B cell (primary cell): Measurements from ENCODE around the gene MEIKIN. TPM values are rescaled to one million over a fixed set of nuclear protein-coding genes. Genes with fewer than 3 reads are reported as not detected.

ENCODE experiments used
- ATAC-seq: fragments of 200-7000 bp; cut with Tn5 transposase; one replicate; pipeline ENCODE4 v1.10.0; 2021; ENCODE audit warnings: low read depth, mild to moderate bottlenecking, moderate number of reproducible peaks, moderate library complexity
- CTCF ChIA-PET: fragments of 350-600 bp; sonication (Branson Sonifier 250); formaldehyde crosslinking; loops from one replicate; lab custom pipeline; 2021; ENCODE audit warnings: antibody characterized with exemption, inconsistent platforms; lab: Charles Lee
- POLR2A ChIA-PET: fragments of 350-600 bp; sonication (Branson Sonifier 250); formaldehyde crosslinking; loops from one replicate; lab custom pipeline; 2021; ENCODE audit warnings: antibody characterized with exemption; lab: Charles Lee
- DNase-seq: peaks from one replicate; pipeline ENCODE4 v3.0.0; 2013
- H2AFZ ChIP-seq: 2 replicates; pipeline ENCODE4 v1.6.1; 2012; ENCODE audit warnings: mild to moderate bottlenecking, low read depth, low read length; ENCODE audit not compliant: insufficient read depth, poor library complexity, severe bottlenecking
- H3K27ac ChIP-seq, 2 donors: 1 replicate in 1 of 2; 2 replicates in 1 of 2; pipeline ENCODE4 v1.5.1; 2012 to 2013; ENCODE audit warnings: low read length in 2 of 2, mild to moderate bottlenecking in 2 of 2, moderate library complexity in 1 of 2
- H3K27me3 ChIP-seq, 4 experiments: fragments of 200-600 bp in 1 of 4; sonication (generic) in 1 of 4; replicated peaks in 1 of 4; 1 replicate in 2 of 4; 2 replicates in 2 of 4; pipeline versions ENCODE4 v1.6.1 to v1.7.0; 2013 to 2016; ENCODE audit warnings: low read length in 3 of 4, mild to moderate bottlenecking in 2 of 4, mixed read lengths in 1 of 4, moderate library complexity in 1 of 4; ENCODE audit not compliant: insufficient read depth in 4 of 4, control insufficient read depth in 3 of 4; ENCODE audit errors: control extremely low read depth in 1 of 4
- H3K36me3 ChIP-seq, 2 experiments: replicated peaks in 1 of 2; 1 replicate in 1 of 2; 2 replicates in 1 of 2; pipeline versions ENCODE4 v1.6.1 to v1.7.1; 2013; ENCODE audit warnings: low read length in 1 of 2; ENCODE audit not compliant: insufficient read depth in 2 of 2, control insufficient read depth in 1 of 2; ENCODE audit errors: control extremely low read depth in 1 of 2, extremely low read depth in 1 of 2
- H3K4me1 ChIP-seq, 2 donors: fragments of 200-600 bp in 1 of 2; sonication (generic) in 1 of 2; 1 replicate in 1 of 2; 2 replicates in 1 of 2; pipeline versions ENCODE4 v1.5.1 to v1.6.1; 2013 to 2017; ENCODE audit warnings: low read length in 2 of 2; ENCODE audit not compliant: control insufficient read depth in 2 of 2, insufficient read depth in 2 of 2
- H3K4me2 ChIP-seq: replicated peaks from 2 replicates; pipeline ENCODE3; 2012; ENCODE audit warnings: mild to moderate bottlenecking, low read depth, low read length; ENCODE audit not compliant: poor library complexity, severe bottlenecking
- H3K4me3 ChIP-seq, 5 experiments: fragments of 200-600 bp in 1 of 5; sonication (generic) in 1 of 5; 1 replicate in 3 of 5; 2 replicates in 2 of 5; pipeline versions ENCODE4 v1.5.1 to v1.7.0; 2011 to 2016; ENCODE audit warnings: low read length in 4 of 5, mild to moderate bottlenecking in 4 of 5, low read depth in 2 of 5, control low read depth in 1 of 5, moderate library complexity in 1 of 5; ENCODE audit not compliant: insufficient read depth in 1 of 5; ENCODE audit errors: control extremely low read depth in 1 of 5, extremely low read depth in 1 of 5
- H3K79me2 ChIP-seq: fragments of 200-600 bp; sonication (generic); one replicate; pipeline ENCODE4 v1.6.0; 2016; ENCODE audit warnings: low read length; ENCODE audit not compliant: control insufficient read depth, insufficient read depth
- H3K9ac ChIP-seq: fragments of 200-600 bp; sonication (generic); 2 replicates; pipeline ENCODE4 v1.6.1; 2017; ENCODE audit warnings: mild to moderate bottlenecking, low read length, moderate library complexity
- H3K9me3 ChIP-seq, 3 donors: one replicate each; pipeline versions ENCODE4 v1.6.1 to v1.7.1; 2013; ENCODE audit warnings: low read length in 2 of 3; ENCODE audit not compliant: control insufficient read depth in 2 of 3, insufficient read depth in 1 of 3; ENCODE audit errors: control extremely low read depth in 1 of 3
- H4K20me1 ChIP-seq: 2 replicates; pipeline ENCODE4 v1.6.0; 2012; ENCODE audit warnings: mild to moderate bottlenecking, low read length; ENCODE audit not compliant: insufficient read depth, control insufficient read depth, poor library complexity, severe bottlenecking
- H3K27ac Mint-ChIP-seq: one replicate; pipeline ENCODE4 v1.8.0; 2021; ENCODE audit warnings: mixed read lengths
- H3K27me3 Mint-ChIP-seq: one replicate; pipeline ENCODE4 v1.8.0; 2021; ENCODE audit warnings: mixed read lengths
- H3K4me1 Mint-ChIP-seq: one replicate; pipeline ENCODE4 v1.8.0; 2021; ENCODE audit warnings: mixed read lengths
- H3K4me3 Mint-ChIP-seq: one replicate; pipeline ENCODE4 v1.8.0; 2021; ENCODE audit warnings: mixed read lengths
- H3K9me3 Mint-ChIP-seq: one replicate; pipeline ENCODE4 v1.8.0; 2022; ENCODE audit warnings: mixed read lengths; ENCODE audit not compliant: insufficient read depth
- EZH2 ChIP-seq: IDR thresholded peaks from 2 replicates; pipeline ENCODE4 v1.6.1; 2012; ENCODE audit warnings: borderline replicate concordance, low read depth, mild to moderate bottlenecking, moderate library complexity, low read length; ENCODE audit not compliant: insufficient read depth, poor library complexity, severe bottlenecking
- WGBS: methylation state at CpG from one replicate; pipeline ENCODE4 v1.1.5; 2013; ENCODE audit warnings: missing lambda C conversion rate; ENCODE audit not compliant: insufficient coverage; 5-methylcytosine and 5-hydroxymethylcytosine counted together
- intact Hi-C: fragments of 100-400 bp; cut with micrococcal nuclease; formaldehyde crosslinking; loops from one replicate; pipeline ENCODE4 v1.10.0; 2022
- polyA plus RNA-seq: library from polyadenylated mRNA; depleted of rRNA; stranded (reverse); fragments of >200 nt; gene quantifications from 2 replicates; pipeline ENCODE4 v1.2.3, GENCODE V29; 2012
- total RNA-seq, 2 donors: library from RNA; stranded (reverse); fragments of 120-200 nt in 1 of 2; gene quantifications; 1 replicate in 1 of 2; 2 replicates in 1 of 2; pipeline versions ENCODE4 v1.2.3 to v1.2.4, GENCODE V29; 2013 to 2022
- TF ChIP-seq, protein P1 (sequence below): fragments of 200-600 bp; IDR thresholded peaks from one replicate; pipeline ENCODE4 v1.8.0; 2022; ENCODE audit warnings: antibody characterized with exemption, mild to moderate bottlenecking

MEIKIN gene
- total and polyA plus RNA-seq, 2 donors (not counting 1 experiment from before 2014, with no cell fraction given): not detected

DNA sequence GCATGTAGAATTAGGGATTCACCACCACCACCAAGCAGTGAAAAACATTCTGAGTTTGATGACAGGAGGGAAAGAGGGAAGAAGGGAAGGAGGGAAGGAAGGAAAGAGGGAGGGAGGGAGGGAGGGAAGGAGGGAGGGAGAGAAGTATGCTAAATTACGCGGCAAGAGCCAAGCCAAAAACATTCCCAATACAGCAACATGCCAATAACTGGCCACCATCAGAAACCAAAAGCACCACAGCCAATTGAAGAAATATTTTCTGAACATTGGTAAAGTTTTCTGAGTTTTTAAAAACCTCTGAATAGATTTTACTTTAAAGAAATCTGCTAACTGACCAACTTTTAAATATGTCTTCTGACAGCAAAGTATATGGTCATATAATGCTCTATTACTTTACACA lies 184.7 kb downstream of the MEIKIN start:
- intact Hi-C loops: no loop called here
- no peaks in the 10 kb centered on the region for H3K27me3 ChIP-seq
- peaks cover 2% of the 10 kb centered on the region for H3K9me3 Mint-ChIP-seq
- POLR2A ChIA-PET: no interaction called here
- peaks cover 64% of the 10 kb centered on the region for H4K20me1 ChIP-seq
- H3K27me3 Mint-ChIP-seq: no peaks in the 10 kb centered on the region
- CTCF ChIA-PET: no interaction called here
- no peak overlapping the region for H3K9ac ChIP-seq
- peaks cover 39% of the 10 kb centered on the region for H3K4me1 Mint-ChIP-seq
- ATAC-seq (no peak), DNase-seq (no peak)
- no peak overlapping the region for H3K4me2 ChIP-seq
- H3K27ac Mint-ChIP-seq: no peak overlapping the region
- H3K27ac ChIP-seq: no peak overlapping the region
- TF ChIP-seq, protein P1, sequence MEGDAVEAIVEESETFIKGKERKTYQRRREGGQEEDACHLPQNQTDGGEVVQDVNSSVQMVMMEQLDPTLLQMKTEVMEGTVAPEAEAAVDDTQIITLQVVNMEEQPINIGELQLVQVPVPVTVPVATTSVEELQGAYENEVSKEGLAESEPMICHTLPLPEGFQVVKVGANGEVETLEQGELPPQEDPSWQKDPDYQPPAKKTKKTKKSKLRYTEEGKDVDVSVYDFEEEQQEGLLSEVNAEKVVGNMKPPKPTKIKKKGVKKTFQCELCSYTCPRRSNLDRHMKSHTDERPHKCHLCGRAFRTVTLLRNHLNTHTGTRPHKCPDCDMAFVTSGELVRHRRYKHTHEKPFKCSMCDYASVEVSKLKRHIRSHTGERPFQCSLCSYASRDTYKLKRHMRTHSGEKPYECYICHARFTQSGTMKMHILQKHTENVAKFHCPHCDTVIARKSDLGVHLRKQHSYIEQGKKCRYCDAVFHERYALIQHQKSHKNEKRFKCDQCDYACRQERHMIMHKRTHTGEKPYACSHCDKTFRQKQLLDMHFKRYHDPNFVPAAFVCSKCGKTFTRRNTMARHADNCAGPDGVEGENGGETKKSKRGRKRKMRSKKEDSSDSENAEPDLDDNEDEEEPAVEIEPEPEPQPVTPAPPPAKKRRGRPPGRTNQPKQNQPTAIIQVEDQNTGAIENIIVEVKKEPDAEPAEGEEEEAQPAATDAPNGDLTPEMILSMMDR: no peak
- TF ChIP-seq EZH2: no peak
- H3K9me3 ChIP-seq: peaks cover 0 to 8% (median 7%) of the 10 kb centered on the region in 3 donors
- H3K79me2 ChIP-seq: peaks cover 100% of the 10 kb centered on the region
- peaks cover 18 to 23% of the 10 kb centered on the region in 2 donors for H3K4me1 ChIP-seq
- no CpG with 5 or more reads among the region's 2 CpGs for WGBS
- H3K36me3 ChIP-seq: no peaks in the 10 kb centered on the region
- no peak overlapping the region for H3K4me3 Mint-ChIP-seq
- H2AFZ ChIP-seq: no peak overlapping the region
- no peak overlapping the region for H3K4me3 ChIP-seq

DNA sequence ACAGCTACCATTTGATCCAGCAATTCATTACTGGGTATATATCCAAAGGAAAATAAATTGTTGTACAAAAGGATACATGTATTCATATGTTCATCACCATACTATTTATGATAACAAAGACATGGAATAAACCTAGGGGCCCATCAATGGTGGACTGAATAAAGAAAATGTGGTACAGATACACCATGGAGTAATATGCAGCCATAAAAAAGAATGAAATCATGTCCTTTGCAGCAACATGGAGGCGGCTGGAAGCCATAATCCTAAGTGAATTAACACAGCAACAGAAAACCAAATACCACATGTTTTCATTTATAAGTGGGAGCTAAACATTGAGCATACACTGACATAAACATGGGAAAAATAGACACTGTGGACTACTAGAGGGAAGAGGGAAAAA lies 185.8 kb downstream of the MEIKIN start:
- ATAC-seq (no peak), DNase-seq (no peak)
- Histone ChIP-seq H3K4me2 (no peak overlapping the region), H3K79me2 (peaks cover 100% of the 10 kb centered on the region), H4K20me1 (peaks cover 61% of the 10 kb centered on the region), H3K27me3 (no peaks in the 10 kb centered on the region), H3K36me3 (no peaks in the 10 kb centered on the region), H2AFZ (no peak overlapping the region), H3K27ac (no peak overlapping the region), H3K4me1 (peaks cover 18 to 24% of the 10 kb centered on the region in 2 donors), H3K4me3 (no peak overlapping the region), H3K9me3 (peaks cover 0 to 8% (median 7%) of the 10 kb centered on the region in 3 donors), H3K9ac (no peak overlapping the region)
- intact Hi-C loops: no loop called here
- H3K27me3 Mint-ChIP-seq: no peaks in the 10 kb centered on the region
- TF ChIP-seq, protein P1: no peak
- TF ChIP-seq EZH2: no peak
- H3K9me3 Mint-ChIP-seq: peaks cover 2% of the 10 kb centered on the region
- ChIA-PET CTCF (no interaction called here), POLR2A (no interaction called here)
- H3K4me3 Mint-ChIP-seq: peak overlapping the region; percentile 1
- H3K27ac Mint-ChIP-seq: no peak overlapping the region
- peaks cover 40% of the 10 kb centered on the region for H3K4me1 Mint-ChIP-seq
- WGBS: no CpG with 5 or more reads among the region's 1 CpG
